Astrocyte of the spinal cord (primary cell): ENCODE results near the gene PLEKHA7.
"Not testable (repeated sequence)": the region's sequence is repeated elsewhere in the genome, so short reads cannot be mapped to it uniquely, and the experiment has no call there.

Experiments
- DNase-seq: peaks from one replicate; pipeline ENCODE4 v3.0.0; 2011; ENCODE audit warnings: low read depth, low spot score
- H3K4me3 ChIP-seq: 2 replicates; pipeline ENCODE4 v1.5.1; 2011; ENCODE audit warnings: low read depth, mild to moderate bottlenecking, low read length, moderate library complexity
- CTCF ChIP-seq: IDR thresholded peaks from 2 replicates; pipeline ENCODE4 v1.5.1; 2012; ENCODE audit warnings: low read depth, mild to moderate bottlenecking, low read length, inconsistent platforms
- in situ Hi-C: cut with HindIII; loops from 2 replicates; pipeline ENCODE4 v1.10.0; 2017; ENCODE audit warnings: low sequenced_read_pairs

PLEKHA7 gene

GRCh38 chr11:16920559-16920958, 93.7 kb downstream of the PLEKHA7 start:
- in situ Hi-C loops: no loop called here
- DNase-seq: no peak
- TF ChIP-seq CTCF: no peak
- H3K4me3 ChIP-seq: no peak overlapping the region

- H3K4me3 ChIP-seq, in situ Hi-C loops, DNase-seq: not testable (repeated sequence)
Observed at GRCh38 chr11:16918543-16919182, 95.6 kb downstream of the PLEKHA7 start.

GRCh38 chr11:16917941-16918340, 96.3 kb downstream of the PLEKHA7 start:
- DNase-seq: no peak
- in situ Hi-C loops: no loop called here
- no peak overlapping the region for H3K4me3 ChIP-seq
- no peak for TF ChIP-seq CTCF

GRCh38 chr11:16912692-16913111, 101.5 kb downstream of the PLEKHA7 start:
- in situ Hi-C loops: no loop called here
- DNase-seq: no peak
- TF ChIP-seq CTCF: no peak
- no peak overlapping the region for H3K4me3 ChIP-seq

GRCh38 chr11:16911658-16912057, 102.6 kb downstream of the PLEKHA7 start:
- no peak overlapping the region for H3K4me3 ChIP-seq
- DNase-seq: no peak
- in situ Hi-C loops: no loop called here
- no peak for TF ChIP-seq CTCF

- no peak overlapping the region for H3K4me3 ChIP-seq
- no peak for DNase-seq
- no peak for TF ChIP-seq CTCF
- in situ Hi-C loops: no loop called here
Observed at GRCh38 chr11:16911186-16911585, 103.0 kb downstream of the PLEKHA7 start.

- DNase-seq: no peak
- in situ Hi-C loops: no loop called here
- H3K4me3 ChIP-seq: no peak overlapping the region
- no peak for TF ChIP-seq CTCF
Observed at GRCh38 chr11:16909359-16910035, 104.7 kb downstream of the PLEKHA7 start.
